ENCODE measurements around the gene PAF1. TPM values are rescaled to one million over a fixed set of nuclear protein-coding genes. Genes with fewer than 3 reads are reported as not detected.

PAF1 gene
- total and polyA plus RNA-seq, 2 of the 13 experiments (the other 11 are each of a cell fraction or from before 2014, with no cell fraction given): 30.2 to 31.1 TPM

DNA sequence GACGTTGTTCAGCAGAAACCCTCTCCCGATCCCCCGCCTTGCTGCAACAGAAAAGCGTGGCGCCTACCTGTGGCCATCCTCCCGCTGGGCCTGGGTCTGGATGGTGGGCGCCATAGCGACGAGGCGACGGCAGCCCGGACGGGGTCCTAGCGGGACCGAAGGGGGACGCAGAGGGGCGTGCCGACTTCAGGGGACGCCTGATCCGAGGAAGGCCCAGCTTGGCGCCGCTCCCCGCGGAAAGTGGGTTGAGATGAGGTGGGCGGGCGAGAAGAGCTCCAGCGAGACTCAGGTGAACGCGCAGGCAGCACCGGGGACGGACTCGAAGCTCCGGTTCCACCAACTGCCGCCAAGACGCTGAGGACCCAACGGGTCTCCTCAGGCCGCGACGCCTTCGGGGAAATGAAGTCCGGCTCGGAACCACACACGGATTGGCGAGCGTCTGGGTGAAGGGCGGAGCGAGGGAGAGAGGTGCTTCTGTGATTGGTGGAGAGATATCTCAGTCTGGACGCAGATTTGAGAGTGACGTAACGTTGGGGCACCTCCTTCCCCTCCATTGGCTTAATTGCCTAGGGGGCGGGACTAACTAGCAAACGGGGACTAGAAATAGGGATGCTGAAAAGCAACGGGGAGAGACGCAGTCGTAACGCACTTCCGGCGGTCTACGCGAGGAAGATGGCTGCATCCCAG, at the start of gene PAF1, which contains the start of gene MED29 (continued):
- TF ChIP-seq, protein P1, sequence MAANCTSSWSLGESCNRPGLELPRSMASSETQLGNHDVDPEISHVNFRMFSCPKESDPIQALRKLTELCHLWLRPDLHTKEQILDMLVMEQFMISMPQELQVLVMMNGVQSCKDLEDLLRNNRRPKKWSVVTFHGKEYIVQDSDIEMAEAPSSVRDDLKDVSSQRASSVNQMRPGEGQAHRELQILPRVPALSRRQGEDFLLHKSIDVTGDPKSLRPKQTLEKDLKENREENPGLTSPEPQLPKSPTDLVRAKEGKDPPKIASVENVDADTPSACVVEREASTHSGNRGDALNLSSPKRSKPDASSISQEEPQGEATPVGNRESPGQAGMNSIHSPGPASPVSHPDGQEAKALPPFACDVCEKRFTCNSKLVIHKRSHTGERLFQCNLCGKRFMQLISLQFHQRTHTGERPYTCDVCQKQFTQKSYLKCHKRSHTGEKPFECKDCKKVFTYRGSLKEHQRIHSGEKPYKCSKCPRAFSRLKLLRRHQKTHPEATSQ (CRISPR knock-in tag; IDR thresholded peaks at IDR 0.05; ENCODE audit: borderline replicate concordance): no peak
- peak; percentile 61; the same call in 1 of the 2 replicates for TF ChIP-seq ZZZ3 (CRISPR knock-in tag; IDR thresholded peaks at IDR 0.05; ENCODE audit: borderline replicate concordance)
- TF ChIP-seq ZBTB38 (CRISPR knock-in tag; IDR thresholded peaks at IDR 0.05): no peak; the same call in 1 of the 2 replicates
- TF ChIP-seq, protein P2, sequence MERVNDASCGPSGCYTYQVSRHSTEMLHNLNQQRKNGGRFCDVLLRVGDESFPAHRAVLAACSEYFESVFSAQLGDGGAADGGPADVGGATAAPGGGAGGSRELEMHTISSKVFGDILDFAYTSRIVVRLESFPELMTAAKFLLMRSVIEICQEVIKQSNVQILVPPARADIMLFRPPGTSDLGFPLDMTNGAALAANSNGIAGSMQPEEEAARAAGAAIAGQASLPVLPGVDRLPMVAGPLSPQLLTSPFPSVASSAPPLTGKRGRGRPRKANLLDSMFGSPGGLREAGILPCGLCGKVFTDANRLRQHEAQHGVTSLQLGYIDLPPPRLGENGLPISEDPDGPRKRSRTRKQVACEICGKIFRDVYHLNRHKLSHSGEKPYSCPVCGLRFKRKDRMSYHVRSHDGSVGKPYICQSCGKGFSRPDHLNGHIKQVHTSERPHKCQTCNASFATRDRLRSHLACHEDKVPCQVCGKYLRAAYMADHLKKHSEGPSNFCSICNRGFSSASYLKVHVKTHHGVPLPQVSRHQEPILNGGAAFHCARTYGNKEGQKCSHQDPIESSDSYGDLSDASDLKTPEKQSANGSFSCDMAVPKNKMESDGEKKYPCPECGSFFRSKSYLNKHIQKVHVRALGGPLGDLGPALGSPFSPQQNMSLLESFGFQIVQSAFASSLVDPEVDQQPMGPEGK (CRISPR knock-in tag; IDR thresholded peaks at IDR 0.05): peak; percentile 56; the same call in 1 of the 2 replicates
- TF ChIP-seq FOXJ3 (CRISPR knock-in tag; IDR thresholded peaks at IDR 0.05; ENCODE audit: borderline replicate concordance): 0 out of 2 replicates have a peak, but pooled peaks have one; percentile 6
- TF ChIP-seq, protein P3, sequence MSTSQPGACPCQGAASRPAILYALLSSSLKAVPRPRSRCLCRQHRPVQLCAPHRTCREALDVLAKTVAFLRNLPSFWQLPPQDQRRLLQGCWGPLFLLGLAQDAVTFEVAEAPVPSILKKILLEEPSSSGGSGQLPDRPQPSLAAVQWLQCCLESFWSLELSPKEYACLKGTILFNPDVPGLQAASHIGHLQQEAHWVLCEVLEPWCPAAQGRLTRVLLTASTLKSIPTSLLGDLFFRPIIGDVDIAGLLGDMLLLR (CRISPR knock-in tag; IDR thresholded peaks at IDR 0.05): no peak
- peak; percentile 26; the same call in 1 of the 2 replicates for TF ChIP-seq NCOR1 (IDR thresholded peaks at IDR 0.05; ENCODE audit: borderline replicate concordance, low read length)
- TF ChIP-seq HNF4G (IDR thresholded peaks at IDR 0.05; ENCODE audit: borderline replicate concordance, low read depth, low read length): no peak
- TF ChIP-seq HNF4G (CRISPR knock-in tag; IDR thresholded peaks at IDR 0.05; ENCODE audit: borderline replicate concordance, low read depth): 0 out of 2 replicates have a peak, but pooled peaks have one; percentile 34
- TF ChIP-seq, protein P4, sequence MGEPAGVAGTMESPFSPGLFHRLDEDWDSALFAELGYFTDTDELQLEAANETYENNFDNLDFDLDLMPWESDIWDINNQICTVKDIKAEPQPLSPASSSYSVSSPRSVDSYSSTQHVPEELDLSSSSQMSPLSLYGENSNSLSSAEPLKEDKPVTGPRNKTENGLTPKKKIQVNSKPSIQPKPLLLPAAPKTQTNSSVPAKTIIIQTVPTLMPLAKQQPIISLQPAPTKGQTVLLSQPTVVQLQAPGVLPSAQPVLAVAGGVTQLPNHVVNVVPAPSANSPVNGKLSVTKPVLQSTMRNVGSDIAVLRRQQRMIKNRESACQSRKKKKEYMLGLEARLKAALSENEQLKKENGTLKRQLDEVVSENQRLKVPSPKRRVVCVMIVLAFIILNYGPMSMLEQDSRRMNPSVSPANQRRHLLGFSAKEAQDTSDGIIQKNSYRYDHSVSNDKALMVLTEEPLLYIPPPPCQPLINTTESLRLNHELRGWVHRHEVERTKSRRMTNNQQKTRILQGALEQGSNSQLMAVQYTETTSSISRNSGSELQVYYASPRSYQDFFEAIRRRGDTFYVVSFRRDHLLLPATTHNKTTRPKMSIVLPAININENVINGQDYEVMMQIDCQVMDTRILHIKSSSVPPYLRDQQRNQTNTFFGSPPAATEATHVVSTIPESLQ (CRISPR knock-in tag; conservative IDR thresholded peaks at IDR 0.05): no peak
- TF ChIP-seq ZNF446 (CRISPR knock-in tag; IDR thresholded peaks at IDR 0.05): no peak
- no peak for TF ChIP-seq ZNF549 (CRISPR knock-in tag; IDR thresholded peaks at IDR 0.05)
- TF ChIP-seq ZNF24 (IDR thresholded peaks at IDR 0.05): no peak
- no peak for TF ChIP-seq ZNF569 (CRISPR knock-in tag; IDR thresholded peaks at IDR 0.05; ENCODE audit: borderline replicate concordance)
- peak; percentile 80 for TF ChIP-seq ZNF605 (CRISPR knock-in tag; IDR thresholded peaks at IDR 0.05)
- no peak for TF ChIP-seq MLLT10 (CRISPR knock-in tag; IDR thresholded peaks at IDR 0.05)
- peak; percentile 63 for TF ChIP-seq GLI4 (CRISPR knock-in tag; IDR thresholded peaks at IDR 0.05; ENCODE audit: borderline replicate concordance)
- TF ChIP-seq, protein P5, sequence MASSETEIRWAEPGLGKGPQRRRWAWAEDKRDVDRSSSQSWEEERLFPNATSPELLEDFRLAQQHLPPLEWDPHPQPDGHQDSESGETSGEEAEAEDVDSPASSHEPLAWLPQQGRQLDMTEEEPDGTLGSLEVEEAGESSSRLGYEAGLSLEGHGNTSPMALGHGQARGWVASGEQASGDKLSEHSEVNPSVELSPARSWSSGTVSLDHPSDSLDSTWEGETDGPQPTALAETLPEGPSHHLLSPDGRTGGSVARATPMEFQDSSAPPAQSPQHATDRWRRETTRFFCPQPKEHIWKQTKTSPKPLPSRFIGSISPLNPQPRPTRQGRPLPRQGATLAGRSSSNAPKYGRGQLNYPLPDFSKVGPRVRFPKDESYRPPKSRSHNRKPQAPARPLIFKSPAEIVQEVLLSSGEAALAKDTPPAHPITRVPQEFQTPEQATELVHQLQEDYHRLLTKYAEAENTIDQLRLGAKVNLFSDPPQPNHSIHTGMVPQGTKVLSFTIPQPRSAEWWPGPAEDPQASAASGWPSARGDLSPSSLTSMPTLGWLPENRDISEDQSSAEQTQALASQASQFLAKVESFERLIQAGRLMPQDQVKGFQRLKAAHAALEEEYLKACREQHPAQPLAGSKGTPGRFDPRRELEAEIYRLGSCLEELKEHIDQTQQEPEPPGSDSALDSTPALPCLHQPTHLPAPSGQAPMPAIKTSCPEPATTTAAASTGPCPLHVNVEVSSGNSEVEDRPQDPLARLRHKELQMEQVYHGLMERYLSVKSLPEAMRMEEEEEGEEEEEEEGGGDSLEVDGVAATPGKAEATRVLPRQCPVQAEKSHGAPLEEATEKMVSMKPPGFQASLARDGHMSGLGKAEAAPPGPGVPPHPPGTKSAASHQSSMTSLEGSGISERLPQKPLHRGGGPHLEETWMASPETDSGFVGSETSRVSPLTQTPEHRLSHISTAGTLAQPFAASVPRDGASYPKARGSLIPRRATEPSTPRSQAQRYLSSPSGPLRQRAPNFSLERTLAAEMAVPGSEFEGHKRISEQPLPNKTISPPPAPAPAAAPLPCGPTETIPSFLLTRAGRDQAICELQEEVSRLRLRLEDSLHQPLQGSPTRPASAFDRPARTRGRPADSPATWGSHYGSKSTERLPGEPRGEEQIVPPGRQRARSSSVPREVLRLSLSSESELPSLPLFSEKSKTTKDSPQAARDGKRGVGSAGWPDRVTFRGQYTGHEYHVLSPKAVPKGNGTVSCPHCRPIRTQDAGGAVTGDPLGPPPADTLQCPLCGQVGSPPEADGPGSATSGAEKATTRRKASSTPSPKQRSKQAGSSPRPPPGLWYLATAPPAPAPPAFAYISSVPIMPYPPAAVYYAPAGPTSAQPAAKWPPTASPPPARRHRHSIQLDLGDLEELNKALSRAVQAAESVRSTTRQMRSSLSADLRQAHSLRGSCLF (CRISPR knock-in tag; IDR thresholded peaks at IDR 0.05; ENCODE audit: borderline replicate concordance): no peak

Data from HepG2 (cell line).